HEK293 (cell line): Measurements from ENCODE around the gene MAP3K5.

ENCODE experiments used
- CTCF ChIA-PET: fragments of 350-600 bp; formaldehyde crosslinking; extraction: SDS; loops from one replicate; lab custom pipeline; 2021; ENCODE audit warnings: antibody characterized with exemption; lab: Yijun Ruan, JAX
- POLR2A ChIA-PET: fragments of 300-600 bp; formaldehyde crosslinking; extraction: SDS; loops from one replicate; lab custom pipeline; 2020; ENCODE audit warnings: antibody characterized with exemption, inconsistent platforms; lab: Yijun Ruan, JAX
- H3K27ac ChIP-seq: fragments of 200-500 bp; sonication (Bioruptor generic); 2 replicates; pipeline ENCODE4 v1.5.1; 2014; ENCODE audit warnings: low read depth, low read length, control low read depth, inconsistent platforms; ENCODE audit errors: extremely low read depth
- H3K36me3 ChIP-seq, 2 experiments: fragments of 200-500 bp in 1 of 2; sonication (Bioruptor generic) in 1 of 2; 1 replicate in 1 of 2; 2 replicates in 1 of 2; pipeline ENCODE4 v1.5.1; 2014 to 2017; ENCODE audit warnings: inconsistent platforms in 2 of 2, low read length in 2 of 2; ENCODE audit not compliant: control insufficient read depth in 2 of 2, insufficient read depth in 1 of 2
- H3K4me1 ChIP-seq: fragments of 200-500 bp; sonication (Bioruptor generic); 2 replicates; pipeline ENCODE4 v1.5.1; 2014; ENCODE audit warnings: mild to moderate bottlenecking, low read length, inconsistent platforms; ENCODE audit not compliant: control insufficient read depth, insufficient read depth
- H3K4me3 ChIP-seq: 2 replicates; pipeline ENCODE4 v1.5.1; 2011; ENCODE audit warnings: low read depth, mild to moderate bottlenecking, control low read depth, low read length, moderate library complexity
- H3K9me3 ChIP-seq: fragments of 200-500 bp; sonication (Bioruptor generic); 2 replicates; pipeline ENCODE4 v1.5.1; 2014; ENCODE audit warnings: low read depth, low read length, inconsistent platforms; ENCODE audit not compliant: control insufficient read depth, insufficient read depth
- CTCF ChIP-seq: fragments of 450-650 bp; formaldehyde crosslinking; IDR thresholded peaks from 2 replicates; pipeline ENCODE4 v1.5.1; 2016; ENCODE audit warnings: missing biosample characterization, missing genetic modification characterization
- ELK4 ChIP-seq: IDR thresholded peaks from 2 replicates; pipeline ENCODE4 v1.6.1; 2011; ENCODE audit warnings: mild to moderate bottlenecking, low read depth, low read length, borderline replicate concordance
- FEZF1 ChIP-seq: fragments of 450-650 bp; formaldehyde crosslinking; IDR thresholded peaks from 2 replicates; pipeline ENCODE4 v1.5.1; 2016; ENCODE audit warnings: missing biosample characterization, missing genetic modification characterization
- GFI1B ChIP-seq: fragments of 450-650 bp; formaldehyde crosslinking; IDR thresholded peaks from 2 replicates; pipeline ENCODE4 v1.5.1; 2016; ENCODE audit warnings: missing biosample characterization, missing genetic modification characterization
- GLIS2 ChIP-seq: fragments of 450-650 bp; formaldehyde crosslinking; IDR thresholded peaks from 2 replicates; pipeline ENCODE4 v1.5.1; 2016; ENCODE audit warnings: missing biosample characterization, missing genetic modification characterization
- KLF7 ChIP-seq: fragments of 450-650 bp; formaldehyde crosslinking; IDR thresholded peaks from 2 replicates; pipeline ENCODE4 v1.5.1; 2016; ENCODE audit warnings: missing biosample characterization, missing genetic modification characterization, borderline replicate concordance
- OSR2 ChIP-seq: fragments of 450-650 bp; formaldehyde crosslinking; IDR thresholded peaks from 2 replicates; pipeline ENCODE4 v1.5.1; 2016; ENCODE audit warnings: missing biosample characterization, missing genetic modification characterization
- PRDM4 ChIP-seq: fragments of 450-650 bp; formaldehyde crosslinking; IDR thresholded peaks from 2 replicates; pipeline ENCODE4 v1.5.1; 2017; ENCODE audit warnings: missing biosample characterization, missing genetic modification characterization
- SCRT2 ChIP-seq: fragments of 450-650 bp; formaldehyde crosslinking; IDR thresholded peaks from 2 replicates; pipeline ENCODE4 v1.5.1; 2016; ENCODE audit warnings: missing biosample characterization, missing genetic modification characterization
- TCF7L2 ChIP-seq: IDR thresholded peaks from 2 replicates; pipeline ENCODE4 v1.6.1; 2011; ENCODE audit warnings: low read depth, mild to moderate bottlenecking, inconsistent platforms, low read length, moderate library complexity, borderline replicate concordance
- YY2 ChIP-seq: fragments of 450-650 bp; formaldehyde crosslinking; IDR thresholded peaks from 2 replicates; pipeline ENCODE4 v1.5.1; 2016; ENCODE audit warnings: missing biosample characterization, missing genetic modification characterization
- ZNF138 ChIP-seq: fragments of 450-650 bp; formaldehyde crosslinking; IDR thresholded peaks from 2 replicates; pipeline ENCODE4 v1.5.1; 2016; ENCODE audit warnings: missing biosample characterization, missing genetic modification characterization, borderline replicate concordance
- ZNF140 ChIP-seq: fragments of 450-650 bp; formaldehyde crosslinking; IDR thresholded peaks from 2 replicates; pipeline ENCODE4 v1.5.1; 2016; ENCODE audit warnings: missing biosample characterization, missing genetic modification characterization
- ZNF18 ChIP-seq: fragments of 450-650 bp; formaldehyde crosslinking; IDR thresholded peaks from 2 replicates; pipeline ENCODE4 v1.5.1; 2016; ENCODE audit warnings: missing biosample characterization, missing genetic modification characterization
- ZNF202 ChIP-seq: fragments of 450-650 bp; formaldehyde crosslinking; IDR thresholded peaks from 2 replicates; pipeline ENCODE4 v1.5.1; 2016; ENCODE audit warnings: missing biosample characterization, missing genetic modification characterization, borderline replicate concordance
- ZNF335 ChIP-seq: fragments of 450-650 bp; formaldehyde crosslinking; conservative IDR thresholded peaks from 2 replicates; pipeline ENCODE4 v1.5.1; 2016; ENCODE audit warnings: missing biosample characterization, missing genetic modification characterization
- ZNF341 ChIP-seq: fragments of 450-650 bp; formaldehyde crosslinking; IDR thresholded peaks from 2 replicates; pipeline ENCODE4; 2016; ENCODE audit warnings: low read depth, missing biosample characterization, missing genetic modification characterization
- ZNF354C ChIP-seq: fragments of 450-650 bp; formaldehyde crosslinking; IDR thresholded peaks from 2 replicates; pipeline ENCODE4 v1.5.1; 2016; ENCODE audit warnings: missing biosample characterization, missing genetic modification characterization, low read depth, borderline replicate concordance
- ZNF366 ChIP-seq: fragments of 450-650 bp; formaldehyde crosslinking; conservative IDR thresholded peaks from 2 replicates; pipeline ENCODE4 v1.5.1; 2016; ENCODE audit warnings: missing biosample characterization, missing genetic modification characterization
- ZNF560 ChIP-seq: fragments of 450-650 bp; formaldehyde crosslinking; IDR thresholded peaks from 2 replicates; pipeline ENCODE4 v1.5.1; 2017; ENCODE audit warnings: missing biosample characterization, missing genetic modification characterization, borderline replicate concordance
- ZNF701 ChIP-seq: fragments of 450-650 bp; formaldehyde crosslinking; IDR thresholded peaks from 2 replicates; pipeline ENCODE4 v1.5.1; 2016; ENCODE audit warnings: missing biosample characterization, missing genetic modification characterization
- ZNF785 ChIP-seq: fragments of 450-650 bp; formaldehyde crosslinking; IDR thresholded peaks from 2 replicates; pipeline ENCODE4 v1.5.1; 2016; ENCODE audit warnings: missing biosample characterization, missing genetic modification characterization

Gene MAP3K5

GRCh38 chr6:136511397-136511796 is 280.9 kb downstream of the MAP3K5 start:
- TF ChIP-seq YY2 (tag by site-specific recombination) = no peak
- TF ChIP-seq SCRT2 (tag by site-specific recombination) = peak; percentile 50; the same call in 1 of the 2 replicates
- H3K9me3 ChIP-seq = no peaks in the 10 kb centered on the region
- ChIA-PET POLR2A (no interaction called here), CTCF (interaction anchor here (0.6 to 2.1 kb wide), 5 partner anchors 36 to 291 kb away, joined by 3 to 5 read pairs (median 4); partner anchors contain the start of gene MAP7)
- no peaks in the 10 kb centered on the region; a peak in 1 of 3 replicates for H3K36me3 ChIP-seq
- H3K4me1 ChIP-seq = peaks cover 2% of the 10 kb centered on the region; the same call in 1 of the 2 replicates
- H3K4me3 ChIP-seq = no peak overlapping the region
- no peak overlapping the region for H3K27ac ChIP-seq

- H3K9me3 ChIP-seq = no peaks in the 10 kb centered on the region
- no peak overlapping the region for H3K27ac ChIP-seq
- peaks cover 9% of the 10 kb centered on the region for H3K4me1 ChIP-seq
- H3K4me3 ChIP-seq = no peak overlapping the region
- ChIA-PET POLR2A (no interaction called here), CTCF (no interaction called here)
- H3K36me3 ChIP-seq = no peaks in the 10 kb centered on the region; a peak in 1 of 3 replicates
- no peak for TF ChIP-seq KLF7 (tag by site-specific recombination)
- no peak for TF ChIP-seq OSR2 (tag by site-specific recombination)
- TF ChIP-seq FEZF1 (tag by site-specific recombination) = no peak
- no peak for TF ChIP-seq PRDM4 (tag by site-specific recombination)
- TF ChIP-seq ZNF701 (tag by site-specific recombination) = no peak
- TF ChIP-seq ZNF335 = no peak
- no peak for TF ChIP-seq ZNF366 (tag by site-specific recombination)
- TF ChIP-seq GFI1B (tag by site-specific recombination) = no peak
- TF ChIP-seq ZNF785 = no peak
- no peak for TF ChIP-seq ELK4
- no peak for TF ChIP-seq ZNF138 (tag by site-specific recombination)
- TF ChIP-seq TCF7L2 = no peak
- TF ChIP-seq, all 188 proteins: peak for 0
These were observed 281.5 kb downstream of the MAP3K5 start for GRCh38 chr6:136510782-136511181.

- ChIA-PET CTCF (interaction anchor here (0.5 to 1.2 kb wide), 4 partner anchors 34 to 103 kb away, joined by 3 to 4 read pairs (median 3); no protein-coding TSS in a partner anchor), POLR2A (no interaction called here)
- Histone ChIP-seq H3K9me3 (no peaks in the 10 kb centered on the region), H3K4me3 (no peak overlapping the region), H3K4me1 (peaks cover 9% of the 10 kb centered on the region), H3K27ac (no peak overlapping the region), H3K36me3 (no peaks in the 10 kb centered on the region; a peak in 1 of 3 replicates)
- TF ChIP-seq ZNF341 (tag by site-specific recombination) = no peak
- TF ChIP-seq ZNF138 (tag by site-specific recombination) = no peak
- TF ChIP-seq GFI1B (tag by site-specific recombination) = no peak
- TF ChIP-seq ZNF560 = no peak
- TF ChIP-seq ZNF354C = no peak
- TF ChIP-seq ZNF202 (tag by site-specific recombination) = no peak
- TF ChIP-seq ZNF18 (tag by site-specific recombination) = no peak
- TF ChIP-seq ZNF140 (tag by site-specific recombination) = no peak
- TF ChIP-seq CTCF (tag by site-specific recombination) = no peak
- no peak for TF ChIP-seq GLIS2
These were observed 282.0 kb downstream of the MAP3K5 start for GRCh38 chr6:136510299-136510698.
